ENCODE data around the gene CHRNE.
A peak's percentile ranks its signal among the peaks of the same experiment; 100 is the strongest.
"Not testable (repeated sequence)": the region's sequence is repeated elsewhere in the genome, so short reads cannot be mapped to it uniquely, and the experiment has no call there.

CHRNE gene

GRCh38 chr17:4881761-4882555, 20.9 kb downstream of the CHRNE start:
- peak; percentile 16 for DNase-seq

DNA sequence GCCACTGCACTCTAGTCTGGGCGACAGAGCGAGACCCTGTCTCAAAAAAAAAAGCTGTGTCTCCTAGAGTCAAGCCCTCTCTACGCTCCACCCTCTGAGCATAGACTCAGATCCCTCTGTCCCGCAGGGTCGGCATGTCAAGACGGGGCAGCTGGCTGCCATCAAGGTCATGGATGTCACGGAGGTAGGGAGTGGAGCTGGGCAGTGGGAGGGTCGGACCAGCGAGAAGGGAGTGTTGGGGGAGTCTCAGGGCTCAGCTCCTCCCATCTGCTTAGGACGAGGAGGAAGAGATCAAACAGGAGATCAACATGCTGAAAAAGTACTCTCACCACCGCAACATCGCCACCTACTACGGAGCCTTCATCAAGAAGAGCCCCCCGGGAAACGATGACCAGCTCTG, 22.0 kb downstream of the CHRNE start:
- no peak for DNase-seq

GRCh38 chr17:4879601-4880000, 23.3 kb downstream of the CHRNE start:
- DNase-seq, result no peak

GRCh38 chr17:4877089-4877488, 25.8 kb downstream of the CHRNE start:
- no peak for DNase-seq

- DNase-seq, result no peak
Observed at GRCh38 chr17:4872786-4873185, 30.1 kb downstream of the CHRNE start.

GRCh38 chr17:4870855-4871254, 32.0 kb downstream of the CHRNE start:
- DNase-seq, result no peak

DNA sequence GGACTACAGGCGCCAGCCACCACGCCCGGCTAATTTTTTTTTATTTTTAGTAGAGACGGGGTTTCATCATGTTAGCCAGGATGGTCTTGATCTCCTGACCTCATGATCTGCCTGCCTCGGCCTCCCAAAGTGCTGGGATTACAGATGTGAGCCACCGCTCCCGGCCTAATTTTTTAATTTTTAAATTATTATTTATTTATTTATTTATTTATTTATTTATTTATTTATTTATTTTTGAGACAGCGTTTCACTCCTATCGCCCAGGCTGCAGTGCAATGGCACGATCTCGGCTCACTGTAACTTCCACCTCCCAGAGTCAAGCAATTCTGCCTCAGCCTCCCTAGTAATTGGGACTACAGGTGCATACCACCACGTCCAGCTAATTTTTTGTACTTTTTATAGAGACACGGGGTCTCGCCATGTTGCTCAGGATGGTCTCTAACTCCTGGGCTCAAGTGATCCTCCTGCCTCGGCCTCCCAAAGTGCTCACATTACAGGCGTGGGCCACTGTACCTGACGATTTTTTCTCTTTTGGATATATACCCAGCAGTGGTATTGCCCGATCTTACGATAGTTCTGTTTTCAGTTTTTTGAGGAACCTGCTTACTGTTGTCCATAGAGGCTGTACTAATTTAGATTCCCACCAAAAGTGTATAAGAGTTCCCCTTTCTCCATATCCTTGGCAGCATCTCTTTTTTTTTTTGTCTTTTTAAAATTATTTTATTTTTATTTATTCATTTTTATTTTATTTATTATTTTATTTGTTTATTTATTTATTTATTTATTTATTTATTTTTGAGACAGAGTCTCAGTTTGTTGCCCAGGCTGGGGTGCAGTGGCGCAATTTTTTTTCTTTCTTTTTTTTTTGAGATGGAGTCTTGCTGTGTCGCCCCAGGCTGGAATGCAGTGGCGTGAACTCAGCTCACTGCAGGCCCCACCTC, 33.6 kb downstream of the CHRNE start:
- DNase-seq, result not testable (repeated sequence)

- DNase-seq, result not testable (repeated sequence)
Observed at GRCh38 chr17:4867535-4867934, 35.4 kb downstream of the CHRNE start.

GRCh38 chr17:4863321-4863720, 39.6 kb downstream of the CHRNE start:
- no peak for DNase-seq

GRCh38 chr17:4862720-4863119, 40.2 kb downstream of the CHRNE start:
- DNase-seq, result no peak

DNA sequence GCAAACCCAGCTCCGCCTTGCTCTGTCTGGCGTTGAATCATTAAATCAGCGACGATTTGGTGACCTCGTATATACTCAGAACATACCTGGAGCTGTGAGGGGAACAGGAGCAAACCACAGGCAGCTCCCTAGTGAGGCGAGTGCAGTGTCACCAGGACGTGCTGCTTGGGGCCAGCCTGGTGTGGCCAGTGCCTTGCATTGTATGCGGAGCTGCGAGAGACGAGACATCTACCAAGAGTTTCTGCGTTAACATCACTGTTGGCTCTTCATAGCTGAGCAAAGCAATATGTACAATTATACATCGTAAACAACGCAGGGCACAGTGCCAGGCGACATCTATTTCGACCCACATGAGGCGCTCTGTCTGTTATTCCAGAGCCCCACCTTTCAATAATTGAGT, 41.8 kb downstream of the CHRNE start:
- DNase-seq, result no peak

DNA sequence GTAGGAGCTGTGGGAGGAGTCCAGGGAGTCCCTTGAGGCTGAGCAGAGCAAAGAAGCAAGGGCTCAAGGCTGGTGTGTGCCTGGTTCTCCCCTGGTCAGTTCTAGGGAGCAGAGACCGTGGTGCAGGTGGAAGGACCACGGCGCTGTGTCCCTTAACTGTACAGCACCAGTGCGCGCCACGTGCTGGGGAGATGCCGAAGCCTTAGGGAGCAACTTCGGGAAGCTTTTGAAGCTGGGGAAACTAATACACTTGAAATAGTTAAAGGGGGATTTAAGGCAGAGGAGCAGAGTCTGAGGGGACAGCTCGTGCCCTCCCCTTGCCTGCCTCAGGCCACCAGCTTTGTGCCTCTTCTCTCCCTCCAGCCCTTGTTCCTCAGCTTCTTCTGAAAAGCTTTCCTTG, 42.2 kb downstream of the CHRNE start:
- DNase-seq, result no peak

- no peak for DNase-seq
Observed at GRCh38 chr17:4859816-4860625, 42.9 kb downstream of the CHRNE start.

- DNase-seq, result peak; percentile 69
Observed at GRCh38 chr17:4858882-4859260, 44.0 kb downstream of the CHRNE start.

- DNase-seq, result no peak
Observed at GRCh38 chr17:4858068-4858881, 44.6 kb downstream of the CHRNE start.

DNA sequence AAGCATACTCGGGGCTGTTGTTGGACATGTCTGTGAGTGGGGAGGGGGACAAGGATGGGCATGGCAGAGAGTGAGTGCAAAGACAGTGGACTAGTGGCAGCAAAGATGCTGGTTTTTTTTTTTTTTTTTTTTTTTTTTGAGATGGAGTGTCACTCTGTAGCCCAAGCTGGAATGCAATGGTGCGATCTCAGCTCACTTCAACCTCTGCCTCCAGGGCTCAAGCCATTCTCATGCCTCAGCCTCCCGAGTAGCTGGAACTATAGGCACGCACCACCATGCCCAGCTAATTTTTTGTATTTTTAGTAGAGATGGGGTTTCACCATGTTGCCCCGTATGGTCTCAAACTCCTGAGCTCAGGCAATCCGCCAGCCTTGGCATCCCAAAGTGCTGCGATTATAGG, 45.6 kb downstream of the CHRNE start:
- DNase-seq, result not testable (repeated sequence)

DNA sequence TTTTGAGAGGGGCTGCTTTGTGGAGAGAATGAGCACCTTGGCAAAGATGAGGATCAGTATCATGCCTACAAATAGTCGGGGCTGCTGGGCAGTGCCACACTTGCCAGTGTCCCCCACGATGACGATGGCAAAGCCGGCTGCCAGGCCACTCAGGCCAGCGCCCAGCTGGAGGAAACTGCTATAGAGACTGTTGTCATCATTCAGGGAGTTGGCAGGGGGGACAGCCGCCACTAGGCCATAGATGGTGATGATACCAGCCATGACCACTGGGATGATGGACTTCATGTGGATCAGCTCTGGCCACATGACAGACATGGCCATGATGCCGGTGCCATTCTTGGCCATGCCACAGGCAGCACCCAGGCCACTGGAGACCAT, 46.0 kb downstream of the CHRNE start:
- DNase-seq, result no peak

DNA sequence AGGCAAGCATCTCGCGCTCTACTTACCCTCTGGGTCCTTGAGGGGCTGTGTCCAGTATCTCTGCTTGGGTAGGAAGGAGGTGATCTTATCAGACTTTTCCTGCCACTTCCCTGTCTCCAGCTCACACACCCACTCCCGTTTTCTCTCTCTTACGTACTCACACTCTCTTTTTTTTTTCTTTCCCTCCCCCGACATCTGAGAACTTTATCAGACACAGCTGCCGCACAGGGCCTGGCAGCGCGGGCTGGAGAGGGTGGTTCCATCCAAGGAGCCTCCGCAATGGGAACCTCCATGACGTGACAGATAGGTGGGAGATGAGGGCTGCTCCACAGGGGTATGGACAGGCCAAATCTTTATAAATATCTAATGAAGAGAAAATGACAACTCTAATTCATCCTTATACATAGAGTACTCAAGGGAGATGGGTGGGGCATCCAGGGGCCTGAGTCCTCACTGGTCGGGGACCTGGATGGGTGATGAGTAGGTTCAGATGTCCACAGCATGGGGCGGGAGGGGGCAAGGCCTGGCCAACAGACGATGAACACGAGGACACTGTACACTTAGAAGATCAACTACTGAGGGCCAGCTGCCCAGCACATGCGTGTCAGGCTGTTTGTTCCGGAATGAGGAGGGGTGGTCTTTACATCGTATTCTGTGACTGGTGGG, 46.5 kb downstream of the CHRNE start:
- DNase-seq, result no peak

- DNase-seq, result peak; percentile 19
Observed at GRCh38 chr17:4854111-4854681, 48.7 kb downstream of the CHRNE start.

DNA sequence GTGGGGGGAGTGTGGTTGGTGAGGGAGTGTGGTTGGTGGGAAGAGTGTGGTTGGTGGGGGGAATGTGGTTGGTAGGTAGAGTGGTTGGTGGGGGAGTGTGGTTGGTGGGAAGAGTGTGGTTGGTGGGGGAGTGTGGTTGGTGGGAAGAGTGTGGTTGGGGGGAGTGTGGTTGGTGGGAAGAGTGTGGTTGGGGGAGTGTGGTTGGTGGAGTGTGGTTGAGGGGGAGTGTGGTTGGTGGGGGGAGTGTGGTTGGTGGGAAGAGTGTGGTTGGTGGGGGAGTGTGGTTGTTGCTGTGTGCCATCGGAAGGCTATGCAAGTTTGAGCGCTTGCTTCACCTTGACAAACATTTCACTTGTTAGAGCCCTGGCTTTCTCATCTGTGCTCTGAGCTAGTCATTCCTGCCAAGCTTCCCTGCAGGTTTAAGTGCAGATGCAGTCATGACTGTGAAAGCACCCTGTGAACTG, 49.7 kb downstream of the CHRNE start:
- DNase-seq, result no peak

- peak; percentile 46 for DNase-seq
Observed at GRCh38 chr17:4852567-4853207, 50.2 kb downstream of the CHRNE start.
